ENCODE data around the gene PPP2R3A.
"Not testable (repeated sequence)": the region's sequence is repeated elsewhere in the genome, so short reads cannot be mapped to it uniquely, and the experiment has no call there.

- not testable (repeated sequence) for TF ChIP-seq CTCF (conservative IDR thresholded peaks at IDR 0.05; ENCODE audit: low read depth in 2 of 2); POLR2AphosphoS5 (IDR thresholded peaks at IDR 0.05; ENCODE audit: low read depth); EZH2phosphoT487 (IDR thresholded peaks at IDR 0.05; ENCODE audit: unreplicated experiment)
These were observed 166.1 kb downstream of the PPP2R3A start for GRCh38 chr3:136131647-136132046.
